NCI-H1436 (cell line): Measurements from ENCODE around the gene IL1R2.
"Not testable (repeated sequence)": the region's sequence is repeated elsewhere in the genome, so short reads cannot be mapped to it uniquely, and the experiment has no call there.

ENCODE experiments used
- DNase-seq: peaks from one replicate; lab custom pipeline; 2025; lab: John Stamatoyannopoulos, UW

Gene IL1R2

DNA sequence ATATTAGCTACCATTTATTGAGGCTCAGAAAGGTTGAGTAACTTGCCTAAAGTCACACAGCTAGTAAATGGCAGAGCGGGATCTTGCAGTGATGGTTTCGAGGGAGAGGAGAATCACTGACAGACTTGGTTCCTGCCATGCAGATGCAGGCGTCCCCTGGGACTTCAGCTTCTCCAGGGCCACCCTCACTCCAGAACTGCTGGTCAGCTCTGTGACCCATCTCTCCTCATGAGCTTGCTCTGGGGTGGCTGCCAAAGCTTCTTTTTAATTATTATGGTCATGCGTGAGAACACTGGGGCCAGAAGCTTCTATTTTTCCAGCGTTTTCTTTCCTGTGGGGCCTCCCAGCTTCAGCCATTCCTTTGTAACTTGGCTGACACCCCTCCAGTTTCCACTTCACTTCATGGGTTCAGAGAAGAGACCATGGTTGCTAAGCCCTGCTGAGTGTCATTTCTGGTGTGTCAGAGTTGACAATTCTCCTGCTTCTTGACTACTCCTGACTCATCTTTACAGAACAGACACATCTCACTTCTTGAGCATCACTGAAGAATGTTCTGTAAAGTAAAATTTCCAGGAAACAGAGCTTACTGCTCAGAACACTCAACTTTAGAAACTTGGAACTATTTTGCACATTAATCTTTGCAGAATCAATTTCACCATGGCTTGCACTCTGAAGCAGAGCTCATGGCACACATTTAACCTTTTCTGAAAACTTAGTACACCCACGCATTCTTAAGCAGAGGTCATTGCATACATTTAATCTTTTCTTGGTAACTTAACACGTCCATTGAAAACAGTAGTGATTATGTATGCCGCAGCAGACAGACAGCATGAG is 70.4 kb downstream of the IL1R2 start:
- DNase-seq = no peak

DNA sequence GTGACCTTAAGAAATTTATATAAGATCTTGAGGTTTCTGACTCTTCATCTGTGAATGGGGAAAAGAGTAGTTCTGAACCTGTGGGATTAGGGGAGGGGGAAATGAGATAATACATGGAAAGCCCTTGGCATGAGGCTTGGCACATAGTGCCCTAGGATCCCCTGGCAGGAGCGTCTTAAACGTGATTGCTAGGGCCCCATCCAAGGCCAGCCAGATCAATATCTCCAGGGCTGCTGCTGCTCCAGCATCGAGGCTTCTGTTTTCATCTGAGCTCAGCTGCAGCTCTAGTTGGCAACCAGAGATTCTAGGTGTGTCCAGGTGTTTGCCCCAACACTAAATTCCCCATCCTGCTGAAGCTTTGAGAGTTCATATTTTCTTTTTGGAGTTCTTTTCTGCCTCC is 71.0 kb downstream of the IL1R2 start:
- DNase-seq = no peak

GRCh38 chr2:102063487-102063911 is 71.7 kb downstream of the IL1R2 start:
- DNase-seq = no peak

DNA sequence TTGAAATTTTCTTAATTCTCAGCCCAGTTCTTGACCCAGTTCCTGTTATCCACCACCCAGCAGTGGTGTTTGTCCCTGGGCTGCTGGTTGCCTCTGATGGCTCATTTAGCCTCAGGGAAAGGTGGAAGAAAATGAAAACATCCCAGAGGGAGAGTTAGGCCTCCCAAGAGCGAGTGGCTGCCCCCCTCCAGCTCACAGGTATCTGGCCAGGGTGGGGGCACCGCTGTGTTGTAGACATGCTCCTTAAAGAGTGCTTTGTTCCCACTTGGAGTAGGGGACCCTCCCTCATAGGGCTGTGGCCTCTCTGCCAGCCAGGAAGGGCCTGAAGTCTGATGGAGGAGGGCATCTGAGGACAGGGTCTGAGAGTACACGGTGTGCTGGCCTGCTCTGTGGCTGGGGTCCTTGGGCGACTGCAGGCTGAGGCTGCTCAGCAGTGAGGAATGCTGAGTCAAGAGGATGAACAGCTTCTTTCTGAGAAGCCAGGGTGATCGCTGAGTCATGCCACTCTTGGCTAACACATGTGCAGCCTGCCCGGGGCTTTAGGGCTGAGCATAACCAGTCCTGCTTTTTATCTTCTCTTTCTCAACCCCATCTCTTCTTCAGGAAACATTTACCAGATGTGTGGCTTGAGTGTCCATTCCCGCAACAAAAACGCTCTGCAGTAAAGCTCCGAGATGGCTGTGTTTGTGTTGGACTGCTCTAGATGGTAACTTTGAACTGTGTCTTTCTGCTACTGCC is 72.3 kb downstream of the IL1R2 start:
- no peak for DNase-seq

GRCh38 chr2:102064679-102065674 is 73.2 kb downstream of the IL1R2 start:
- no peak for DNase-seq

- DNase-seq = no peak
Observed at GRCh38 chr2:102065675-102066252, 74.0 kb downstream of the IL1R2 start.

DNA sequence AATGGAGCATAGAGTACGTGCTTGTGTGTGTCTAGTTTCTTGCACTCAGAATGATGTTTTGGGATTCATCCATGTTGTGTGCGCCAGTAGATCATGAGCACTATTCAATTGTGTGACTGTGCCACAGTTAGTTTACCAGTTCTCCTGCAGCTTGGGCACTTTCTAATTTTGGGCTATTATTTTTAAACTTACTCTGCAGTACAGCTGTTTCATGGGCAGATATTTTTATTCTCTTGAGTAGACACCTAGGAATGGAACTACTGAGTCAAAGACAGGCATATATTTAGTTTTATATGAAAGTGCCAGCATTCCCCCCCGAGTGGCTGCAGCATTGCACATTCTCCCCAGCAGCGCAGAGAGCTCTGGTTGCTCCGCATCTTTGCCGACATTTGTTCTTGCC is 74.8 kb downstream of the IL1R2 start:
- no peak for DNase-seq

GRCh38 chr2:102068126-102068525 is 76.4 kb downstream of the IL1R2 start:
- not testable (repeated sequence) for DNase-seq

DNA sequence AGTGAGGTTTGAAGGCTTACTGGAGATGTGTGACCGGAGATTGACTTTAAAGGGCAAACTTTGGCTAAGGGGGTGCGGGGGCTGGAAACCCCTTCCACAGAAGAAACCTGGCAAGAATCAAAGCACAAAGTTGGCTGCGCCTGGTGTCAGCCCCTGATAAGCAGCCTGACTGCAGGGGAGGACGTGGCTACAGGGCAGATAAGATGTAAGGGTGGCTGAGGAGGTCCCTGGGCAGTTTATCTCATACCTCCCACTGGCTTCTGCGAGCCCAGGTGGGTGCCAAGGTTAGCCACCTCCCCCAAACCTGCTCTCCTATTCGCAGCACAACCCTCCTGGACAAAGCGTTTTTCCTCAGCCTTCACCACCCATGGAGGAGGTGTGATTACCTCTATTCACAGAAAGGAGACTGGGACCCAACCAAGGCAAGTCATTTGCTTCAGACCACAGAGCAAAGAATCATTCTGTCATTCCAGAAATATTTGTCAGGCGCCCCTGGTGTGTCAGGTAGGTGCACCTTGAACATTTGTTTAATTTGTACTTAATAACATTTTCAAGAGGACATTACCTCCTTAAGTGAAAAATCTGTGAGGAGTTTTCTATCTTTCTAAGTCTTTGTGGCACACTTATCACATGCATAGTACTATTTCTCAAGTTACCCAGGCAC is 77.7 kb downstream of the IL1R2 start:
- DNase-seq = no peak

- DNase-seq = no peak
Observed at GRCh38 chr2:102070058-102070642, 78.4 kb downstream of the IL1R2 start.

DNA sequence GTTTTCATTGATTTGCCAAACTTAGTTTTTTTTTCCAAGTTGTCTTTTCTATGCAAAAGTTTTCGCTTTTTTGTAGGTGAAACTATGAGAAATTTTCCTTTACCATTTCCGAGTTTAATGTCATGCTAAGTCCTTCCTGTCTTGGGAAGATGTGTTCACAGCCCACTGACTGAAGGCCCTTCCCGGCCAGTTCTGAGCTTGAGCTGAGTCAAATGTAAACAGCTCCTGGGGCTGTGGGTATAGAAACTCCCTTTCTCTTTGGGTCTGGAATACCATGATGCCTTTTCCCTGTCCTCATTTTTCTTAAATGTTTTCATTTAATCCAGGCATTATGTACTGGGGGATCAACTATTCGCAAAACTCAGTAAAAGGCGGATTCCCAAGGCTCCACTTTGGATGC is 81.0 kb downstream of the IL1R2 start:
- DNase-seq = no peak

- no peak for DNase-seq
Observed at GRCh38 chr2:102073168-102073724, 81.5 kb downstream of the IL1R2 start.

DNA sequence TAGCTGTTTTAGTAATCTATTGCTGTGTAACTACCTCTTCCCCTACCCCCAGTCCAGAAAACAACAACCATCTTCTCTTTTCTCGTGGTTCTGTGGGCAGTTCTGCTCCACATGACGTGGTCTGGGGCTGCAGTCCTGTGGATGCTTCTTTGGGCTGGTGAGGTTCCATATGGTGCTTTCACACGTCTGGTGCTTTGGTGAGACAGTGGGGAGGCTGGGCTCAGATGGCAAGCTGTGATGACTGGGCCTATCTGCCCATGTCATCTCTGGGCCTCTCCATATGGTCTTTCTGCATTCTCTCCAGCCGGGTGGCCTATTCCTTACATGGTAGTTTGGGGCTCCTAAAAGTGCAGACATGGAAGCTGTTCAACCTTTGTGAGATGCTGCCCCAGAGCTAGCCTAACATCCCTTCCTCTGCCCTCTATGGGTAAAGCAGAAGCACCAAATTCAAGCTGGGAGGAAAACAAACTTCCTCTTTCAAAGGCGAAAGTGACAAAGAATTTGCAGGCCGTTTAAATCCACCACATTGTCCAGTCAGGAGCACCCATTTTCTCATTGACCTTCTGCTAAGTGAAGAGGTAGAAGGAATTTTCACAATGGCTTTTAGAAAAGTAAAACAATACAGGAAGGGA is 82.5 kb downstream of the IL1R2 start:
- no peak for DNase-seq

DNA sequence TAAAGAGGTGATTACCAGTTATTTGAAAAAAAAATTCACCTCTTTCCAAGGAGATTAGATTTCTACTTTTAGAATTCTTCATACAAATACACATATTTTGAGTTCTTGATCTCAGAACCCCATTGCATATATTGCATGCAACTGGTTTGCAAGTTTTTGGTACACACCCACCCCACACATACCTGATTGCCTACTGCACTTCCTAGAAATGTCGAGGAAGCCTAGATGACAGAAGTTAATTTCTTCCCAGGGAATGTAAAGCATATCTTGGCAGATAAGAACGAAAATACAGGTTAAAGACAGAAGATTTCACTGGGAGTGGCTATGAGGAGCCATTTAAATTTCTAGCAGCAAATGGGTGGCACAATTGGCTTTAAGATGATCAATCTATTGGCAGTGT is 83.7 kb downstream of the IL1R2 start:
- no peak for DNase-seq

DNA sequence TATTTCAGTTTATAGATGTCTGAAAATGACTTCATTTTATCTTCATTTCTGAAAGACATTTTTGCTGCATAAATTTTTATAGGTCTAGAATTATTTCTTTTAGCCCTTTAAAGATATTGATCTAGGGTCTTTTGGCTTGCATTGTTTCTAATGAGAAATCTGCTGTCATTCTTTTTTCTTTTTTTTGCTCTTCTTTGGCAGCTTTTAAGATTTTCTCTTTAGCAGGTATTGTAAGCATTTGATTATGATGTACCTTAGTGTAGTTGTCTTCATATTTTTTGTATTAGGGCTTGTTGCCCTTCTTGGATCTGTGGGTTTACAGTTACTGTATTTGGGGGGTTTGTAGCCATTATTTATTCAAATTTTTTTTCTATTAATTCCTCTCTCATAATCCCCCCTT is 84.8 kb downstream of the IL1R2 start:
- DNase-seq = no peak
